GM19240 (cell line): ENCODE data around the gene TAP2.

Source experiments
- DNase-seq: peaks from one replicate; pipeline ENCODE4 v3.0.0; 2011; ENCODE audit warnings: low spot score; ENCODE audit not compliant: insufficient read length

Gene TAP2

DNA sequence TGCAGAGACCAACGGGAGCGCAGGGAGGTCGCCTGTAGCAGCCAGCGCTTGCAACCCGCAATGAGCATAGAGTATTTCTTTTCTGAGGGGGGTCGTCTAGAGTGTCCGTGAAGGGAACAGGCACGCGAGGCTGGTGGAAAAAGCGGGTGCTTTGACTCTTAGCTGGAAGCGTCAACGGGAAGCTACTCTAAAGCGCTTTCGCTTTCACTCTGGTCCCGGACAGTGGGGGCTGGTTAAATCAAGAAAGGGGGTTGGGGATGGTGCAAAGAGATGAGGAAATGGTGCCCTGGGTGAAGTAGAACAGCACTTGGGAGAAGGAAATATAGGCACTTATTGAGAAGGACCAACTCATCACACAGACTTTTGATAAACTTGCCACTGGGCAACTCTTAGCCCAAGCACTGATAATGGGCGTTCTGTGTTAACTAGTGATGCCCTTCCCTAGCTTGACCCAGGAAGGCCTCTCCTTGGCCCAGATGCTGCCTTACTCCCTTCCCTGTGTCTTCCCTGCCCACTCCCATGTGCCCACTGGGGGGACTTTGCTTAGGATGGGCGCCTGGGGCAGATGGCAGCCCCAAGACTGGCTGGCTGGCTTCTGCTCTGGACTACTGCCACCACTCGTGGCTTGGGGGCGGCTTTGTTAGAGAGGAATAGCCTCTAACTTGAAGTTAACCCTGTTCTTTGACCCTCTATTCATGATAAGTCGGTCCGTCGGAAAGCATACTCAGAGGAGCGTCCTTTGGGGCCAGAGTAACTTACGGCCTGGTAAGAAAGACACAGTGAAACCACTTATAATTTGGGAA is 16.0 kb upstream of the TAP2 start:
- no peak for DNase-seq

DNA sequence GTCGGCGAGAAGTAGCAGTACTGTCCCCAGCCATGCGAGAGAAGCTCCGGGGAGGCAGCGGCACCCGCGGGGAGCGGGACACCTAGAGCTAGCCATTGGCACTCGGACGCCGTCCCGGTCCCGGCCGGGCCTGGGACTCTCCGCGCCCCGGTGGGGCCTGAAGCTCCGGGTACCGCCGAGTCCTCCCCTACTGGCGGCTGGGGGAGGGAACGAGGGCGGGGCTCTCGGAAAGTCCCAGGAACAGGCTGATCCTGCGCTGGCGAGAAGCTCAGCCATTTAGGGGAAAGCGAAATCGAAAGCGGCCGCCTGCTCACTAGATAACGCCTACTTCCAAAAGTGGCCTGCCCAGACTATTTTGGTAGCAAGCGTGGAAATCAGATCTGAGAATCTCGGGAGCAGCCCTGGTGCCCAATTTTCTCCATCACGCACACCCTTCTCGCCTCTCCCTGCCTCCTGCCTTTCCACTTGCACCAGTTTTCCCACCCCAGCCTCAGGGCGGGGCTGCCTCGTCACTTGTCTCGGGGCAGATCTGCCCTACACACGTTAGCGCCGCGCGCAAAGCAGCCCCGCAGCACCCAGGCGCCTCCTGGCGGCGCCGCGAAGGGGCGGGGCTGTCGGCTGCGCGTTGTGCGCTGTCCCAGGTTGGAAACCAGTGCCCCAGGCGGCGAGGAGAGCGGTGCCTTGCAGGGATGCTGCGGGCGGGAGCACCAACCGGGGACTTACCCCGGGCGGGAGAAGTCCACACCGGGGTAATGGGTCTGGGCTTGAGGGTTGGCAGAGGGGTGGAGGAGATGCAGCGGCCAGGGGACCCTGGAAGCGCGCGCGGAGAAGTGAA is 15.2 kb upstream of the TAP2 start, which contains the start of the genes PSMB9 and TAP1:
Gene PSMB9, plus strand, starts transcription at position 652 of the 835 bp plus-strand sequence. Its CDS starts 38 bp downstream, at position 690.
Gene TAP1, minus strand, starts transcription at position 164 of the 835 bp plus-strand sequence. Its CDS starts 68 bp downstream, at position 96.
- peak; percentile 57 for DNase-seq

DNA sequence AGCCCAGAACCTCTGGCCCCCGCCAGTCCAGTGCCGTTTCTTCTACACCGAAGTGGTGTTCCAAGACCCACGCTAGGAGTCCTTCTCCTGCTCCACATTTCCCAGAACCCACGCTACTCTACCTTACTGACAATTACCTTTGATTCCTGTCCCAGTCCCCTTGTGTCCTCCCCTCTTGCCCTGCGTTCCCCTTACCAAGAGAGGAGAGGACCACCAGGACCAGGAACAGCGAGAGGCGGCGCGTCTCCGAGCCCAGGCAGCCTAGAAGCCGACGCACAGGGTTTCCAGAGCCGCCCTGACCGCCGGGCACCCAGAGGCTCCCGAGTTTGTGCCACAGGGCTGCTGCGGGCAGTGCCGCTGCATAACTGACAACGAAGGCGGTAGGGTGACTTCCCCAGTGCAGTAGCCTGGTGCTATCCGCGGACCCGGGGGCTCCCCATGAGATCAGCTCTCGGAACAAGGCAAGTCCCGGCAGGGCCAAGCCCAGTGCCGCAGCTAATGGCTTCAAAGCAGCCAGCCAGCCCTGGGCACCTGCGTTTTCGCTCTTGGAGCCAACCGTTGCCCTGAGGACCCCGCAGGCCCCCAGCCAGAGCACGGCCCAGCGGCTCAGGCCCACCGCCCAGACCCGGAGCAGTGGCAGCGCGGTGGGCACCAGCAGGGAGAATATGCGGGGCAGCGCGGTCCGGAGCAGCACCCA is 14.5 kb upstream of the TAP2 start:
- no peak for DNase-seq

DNA sequence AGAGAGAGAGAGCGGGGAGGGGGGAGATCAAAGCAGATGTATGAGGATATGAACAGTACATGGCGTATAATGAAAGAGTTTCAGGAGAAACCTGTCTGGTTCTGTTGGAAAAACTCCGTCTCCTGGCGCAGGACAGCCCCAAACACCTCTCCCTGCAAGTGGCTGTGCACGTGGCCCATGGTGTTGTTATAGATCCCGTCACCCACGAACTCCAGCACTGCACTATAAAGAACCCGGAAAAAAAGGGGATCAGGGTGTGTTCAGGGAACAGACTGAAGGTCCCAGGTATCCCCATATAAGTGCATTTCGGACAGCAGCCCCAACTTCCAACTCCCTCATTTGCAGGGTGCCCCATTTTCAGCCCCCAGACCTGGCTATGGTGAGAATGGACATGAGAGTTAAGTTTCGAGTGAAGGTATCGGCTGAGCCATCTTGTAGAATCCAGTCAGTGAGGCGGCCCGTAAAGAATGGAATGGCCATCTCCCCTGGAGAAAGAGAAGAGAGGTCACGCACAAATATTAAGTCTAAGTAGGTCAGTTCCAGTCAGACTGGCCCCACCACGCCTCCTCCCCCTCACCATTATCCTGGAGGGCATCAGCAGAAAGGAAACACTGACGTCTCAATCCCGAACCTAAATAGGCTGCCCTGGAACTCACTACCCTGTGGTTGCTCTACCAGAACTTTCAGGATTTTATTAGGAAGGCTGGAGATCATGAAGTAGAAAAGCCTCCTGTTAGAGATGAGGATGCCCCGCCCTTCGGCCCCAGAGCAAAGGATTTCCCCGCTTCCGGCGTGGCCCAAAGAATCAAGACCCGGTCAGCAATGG is 13.7 kb upstream of the TAP2 start:
- no peak for DNase-seq

DNA sequence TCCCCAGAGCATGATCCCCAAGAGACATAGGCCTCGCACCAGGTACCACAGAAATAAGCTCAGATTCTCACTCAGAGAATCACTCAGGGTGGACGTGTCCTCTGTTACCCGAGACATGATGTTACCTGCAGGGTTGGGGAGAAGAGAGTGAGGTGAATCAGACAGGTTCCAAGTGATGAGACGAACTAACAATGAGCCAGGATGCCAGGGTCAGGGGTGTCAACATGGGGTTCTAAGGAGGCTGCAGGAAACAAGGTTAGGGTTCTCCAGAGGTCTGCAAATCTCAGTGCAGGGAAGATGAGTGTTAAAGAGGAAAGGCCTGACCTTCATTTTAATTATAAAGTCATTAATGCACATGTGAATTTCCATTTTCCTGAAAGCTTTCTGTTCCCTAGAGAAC is 12.5 kb upstream of the TAP2 start:
- DNase-seq, result no peak

DNA sequence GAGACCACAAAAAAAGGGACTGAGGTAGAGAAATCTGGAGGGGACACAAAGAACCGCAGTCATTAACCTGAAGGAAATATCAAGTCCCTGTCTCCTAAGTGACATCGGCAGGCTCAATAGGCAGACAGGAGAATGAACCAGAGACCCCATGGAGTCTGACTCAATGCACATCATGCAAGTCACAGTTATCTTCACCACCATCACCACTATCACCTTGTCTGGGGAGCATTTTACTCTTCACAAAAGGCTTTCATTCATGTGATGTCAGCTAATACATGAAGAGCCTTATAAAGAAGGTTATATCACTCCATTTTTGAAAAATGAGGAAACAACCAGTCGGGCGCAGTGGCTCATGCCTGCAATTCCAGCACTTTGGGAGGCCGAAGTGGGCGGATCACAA is 10.6 kb upstream of the TAP2 start:
- DNase-seq, result no peak

DNA sequence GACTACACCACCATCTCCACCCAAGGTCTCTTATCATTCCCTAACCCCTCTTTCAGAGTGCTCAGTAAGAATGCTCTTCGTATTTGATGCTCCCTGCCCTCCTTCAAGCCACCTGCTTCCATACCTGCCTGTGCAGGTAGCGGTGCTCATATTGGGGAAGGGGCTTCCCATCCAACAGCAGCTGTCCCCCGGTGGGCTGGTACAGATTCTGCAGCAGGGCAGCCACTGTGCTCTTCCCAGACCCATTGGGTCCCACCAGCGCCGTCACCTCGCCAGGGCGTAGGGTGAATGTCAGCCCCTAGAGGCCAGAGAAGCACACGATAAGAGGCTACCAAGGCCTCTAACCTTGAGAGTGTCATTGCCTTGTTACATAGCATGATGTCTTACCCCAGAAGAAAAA is 9.3 kb upstream of the TAP2 start:
- DNase-seq, result no peak

DNA sequence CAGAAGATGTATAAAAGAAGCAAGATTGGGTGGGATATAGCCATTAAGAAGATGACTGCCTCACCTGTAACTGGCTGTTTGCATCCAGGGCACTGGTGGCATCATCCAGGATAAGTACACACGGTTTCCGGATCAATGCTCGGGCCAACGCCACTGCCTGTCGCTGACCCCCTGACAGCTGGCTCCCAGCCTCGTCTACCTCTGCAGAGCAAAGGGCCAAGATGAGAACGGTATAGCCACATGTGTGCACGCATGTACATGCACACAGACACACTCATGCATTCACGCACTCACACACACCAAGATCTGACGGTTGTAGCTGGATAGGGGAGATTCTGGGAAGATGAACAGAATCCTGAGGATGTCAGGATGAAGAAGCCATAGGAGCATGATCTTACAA is 8.5 kb upstream of the TAP2 start:
- no peak for DNase-seq

DNA sequence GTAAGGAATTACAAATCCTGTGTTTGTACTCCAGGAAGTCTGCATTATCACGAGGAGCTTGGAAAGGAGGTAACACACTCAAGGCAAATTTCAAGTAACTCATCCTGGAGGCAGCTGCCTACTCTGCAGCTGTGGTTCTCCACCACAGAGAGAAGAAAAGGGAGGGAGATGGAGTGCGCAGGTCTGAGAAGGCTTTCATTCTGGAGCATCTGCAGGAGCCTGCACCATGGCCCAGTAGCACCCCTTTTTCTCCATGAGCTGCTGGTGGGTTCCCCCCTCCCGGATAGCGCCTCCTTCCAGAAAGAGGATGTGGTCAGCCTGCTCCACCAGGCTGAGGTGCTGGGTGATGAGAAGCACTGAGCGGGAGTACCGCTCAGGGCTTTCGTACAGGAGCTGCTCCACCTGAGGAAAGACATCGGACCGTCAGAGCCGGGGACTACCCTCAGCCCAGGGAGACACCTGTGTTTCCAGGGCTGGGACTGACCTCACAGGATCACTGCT is 6.9 kb upstream of the TAP2 start:
- no peak for DNase-seq

DNA sequence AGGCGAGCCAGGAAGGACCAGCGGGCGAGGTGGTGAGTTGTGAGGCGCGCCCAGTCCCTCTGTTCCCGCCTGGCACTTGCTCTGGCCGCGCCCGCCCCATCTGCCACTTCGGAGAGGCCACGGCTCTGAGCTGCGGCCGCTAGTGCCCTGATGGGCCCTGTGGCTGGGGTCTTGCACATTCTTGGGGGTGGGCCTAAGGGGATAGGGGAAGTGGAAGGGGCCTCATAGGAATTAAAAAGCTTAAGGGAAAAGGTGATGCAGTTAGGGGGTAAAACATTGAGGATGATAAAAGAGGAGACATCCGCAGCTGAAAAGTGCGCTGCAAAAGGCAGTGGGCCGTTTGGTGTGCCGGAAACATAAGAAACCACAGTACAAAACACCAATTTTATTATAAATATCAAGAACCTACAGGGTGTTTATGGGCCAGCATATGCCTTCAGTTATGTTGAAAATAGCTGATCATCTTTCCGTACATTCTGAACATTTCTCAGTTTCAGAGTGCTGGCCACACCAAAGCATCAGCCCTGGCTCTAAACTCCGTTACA is 6.4 kb upstream of the TAP2 start:
- no peak for DNase-seq

DNA sequence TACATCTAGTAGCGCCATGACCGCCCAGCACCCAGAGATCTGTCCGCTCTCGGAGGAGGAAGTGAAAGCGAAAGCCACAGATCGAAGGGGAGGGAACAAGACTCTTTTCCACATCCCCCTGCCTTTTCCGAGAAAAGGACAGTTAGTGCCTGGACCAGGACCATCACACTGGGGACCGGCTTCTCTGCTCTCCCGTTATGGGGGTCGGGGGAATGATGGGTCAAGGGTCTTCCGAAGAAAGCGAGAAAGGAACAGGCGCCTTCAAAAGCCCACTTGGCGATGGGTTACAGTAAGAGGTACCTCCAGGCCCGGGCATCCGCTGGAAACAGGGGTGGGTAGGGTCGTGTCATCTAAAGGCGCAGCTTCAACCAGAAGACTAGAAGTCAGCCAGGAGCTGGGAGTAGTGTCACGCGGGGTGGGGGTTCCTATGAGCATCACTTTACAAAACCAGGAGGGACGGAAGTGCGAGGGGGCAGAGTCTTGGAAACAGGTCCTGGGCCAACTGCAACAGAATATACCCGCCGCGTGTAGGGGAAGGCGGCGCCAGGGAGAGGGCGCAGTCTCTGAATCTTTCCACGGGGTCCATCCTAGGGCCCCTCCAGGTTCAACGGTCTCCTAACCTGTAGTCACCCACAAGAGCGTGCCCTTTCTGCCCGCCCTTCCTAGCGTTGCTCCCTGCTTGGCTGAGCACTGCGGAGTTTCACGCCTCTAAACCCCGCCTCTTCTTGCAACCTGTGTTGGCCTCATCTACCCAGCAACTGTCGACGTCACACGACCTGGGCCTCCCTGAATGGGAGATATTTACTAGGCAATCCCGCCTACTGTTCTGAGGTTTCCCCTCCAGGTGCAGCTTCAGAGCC is 5.7 kb upstream of the TAP2 start, which contains the start of gene PSMB8:
Gene PSMB8, minus strand, starts transcription at position 69 of the 860 bp plus-strand sequence. Its CDS starts 51 bp downstream, at position 18.
- DNase-seq, result peak; percentile 63

DNA sequence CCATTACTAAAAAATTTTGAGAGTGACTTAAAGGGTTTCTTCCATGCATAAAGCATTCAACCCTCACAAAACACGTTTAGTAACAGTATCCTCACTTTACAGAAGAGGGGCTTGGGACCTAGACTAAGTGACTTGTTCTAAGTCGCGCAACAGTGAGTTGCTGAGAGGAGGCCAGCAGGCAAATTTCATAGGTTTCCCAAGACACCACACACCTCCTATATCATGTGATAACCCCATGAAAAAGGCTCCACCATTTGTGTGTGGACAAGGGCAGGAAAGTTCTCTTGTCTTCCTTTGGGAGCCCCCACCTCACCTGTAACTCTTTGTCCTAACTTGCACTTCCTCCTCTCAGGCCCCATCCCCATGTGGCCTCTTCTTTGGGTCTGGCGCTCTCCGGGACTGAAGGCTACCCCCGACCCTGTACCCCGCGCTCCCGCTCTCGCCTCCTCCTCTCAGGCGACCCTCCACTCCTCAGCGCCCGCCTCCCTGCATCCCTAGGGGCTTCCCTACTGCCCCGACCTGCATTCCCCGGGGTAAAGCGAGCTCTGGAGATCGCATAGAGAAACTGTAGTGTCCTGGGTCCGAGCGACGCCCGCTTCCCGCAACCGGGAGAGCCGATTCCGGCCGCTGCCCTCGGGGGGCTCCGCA is 4.9 kb upstream of the TAP2 start:
- no peak for DNase-seq

DNA sequence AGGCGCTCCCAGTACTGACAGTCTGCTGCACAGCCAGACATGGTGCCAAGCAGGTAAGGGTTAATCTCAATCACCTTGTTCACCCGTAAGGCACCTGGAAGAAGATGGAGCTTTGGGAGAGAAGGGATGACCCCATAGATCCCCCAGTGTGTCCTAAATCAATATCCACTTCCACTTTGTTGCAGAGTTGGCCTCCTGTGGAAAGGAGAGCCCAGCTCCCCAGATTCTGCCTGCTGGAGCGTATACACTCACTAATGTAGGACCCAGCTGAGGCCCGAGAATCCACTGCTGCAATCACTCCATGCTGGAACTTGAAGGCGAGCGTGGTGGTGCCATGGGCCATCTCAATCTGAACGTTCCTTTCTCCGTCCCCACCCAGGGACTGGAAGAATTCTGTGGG is 4.2 kb upstream of the TAP2 start:
- no peak for DNase-seq

DNA sequence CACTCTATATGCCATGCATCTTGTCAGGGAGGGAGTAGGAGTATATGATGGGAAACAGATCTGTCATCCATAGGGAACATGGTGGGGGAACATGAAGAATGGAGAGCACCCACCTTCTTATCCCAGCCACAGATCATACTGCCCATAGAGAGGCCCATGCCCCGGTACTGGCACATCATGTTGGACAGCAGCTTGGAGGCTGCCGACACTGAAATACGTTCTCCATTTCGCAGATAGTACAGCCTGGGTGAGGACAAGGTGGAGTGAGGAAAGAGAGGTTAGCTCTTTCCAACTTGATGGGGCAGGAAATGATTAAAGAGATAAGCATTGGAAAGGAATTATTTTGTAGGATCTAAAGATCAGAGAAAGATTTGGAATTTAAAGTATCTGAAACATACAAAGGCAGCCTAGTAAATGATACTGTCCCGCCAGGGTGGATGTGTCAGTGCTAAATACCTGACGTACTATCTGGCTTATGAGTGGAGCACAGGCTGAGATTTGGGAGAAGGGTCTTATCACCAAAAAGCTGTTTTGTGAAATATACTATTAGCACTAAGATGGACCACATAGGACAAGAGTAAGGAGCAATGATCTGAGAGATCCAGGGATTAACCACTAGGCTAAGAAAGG is 3.6 kb upstream of the TAP2 start:
- no peak for DNase-seq

DNA sequence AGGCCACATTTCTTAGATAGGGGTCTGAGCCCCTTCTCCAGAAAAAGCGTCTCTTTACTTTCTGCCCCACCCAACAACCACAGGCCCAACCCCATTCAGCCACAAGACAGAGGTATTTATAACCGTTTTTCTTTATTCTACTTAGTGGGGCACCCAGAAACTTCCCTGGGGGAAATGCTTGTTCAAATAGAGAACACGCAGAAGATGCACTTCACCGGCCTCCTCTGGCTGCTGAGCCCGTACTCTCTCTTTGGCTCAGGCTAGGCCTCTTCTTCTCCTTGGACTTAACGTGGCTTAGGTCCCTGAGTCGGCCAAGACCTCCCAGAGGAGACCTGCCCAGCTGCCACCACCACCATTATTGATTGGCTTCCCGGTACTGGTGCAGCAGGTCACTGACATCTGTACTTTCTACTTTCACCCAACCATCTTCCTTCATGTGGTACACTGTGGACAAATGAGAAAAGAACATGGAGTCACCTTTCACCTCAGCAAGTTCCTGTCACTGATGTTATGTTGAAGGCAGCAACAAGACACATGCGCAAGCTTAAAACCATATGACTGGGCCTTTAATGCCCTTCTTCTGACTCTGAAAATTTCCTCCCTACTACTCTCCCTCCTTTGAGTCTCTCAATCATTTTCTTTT is 2.2 kb upstream of the TAP2 start:
- DNase-seq, result no peak

DNA sequence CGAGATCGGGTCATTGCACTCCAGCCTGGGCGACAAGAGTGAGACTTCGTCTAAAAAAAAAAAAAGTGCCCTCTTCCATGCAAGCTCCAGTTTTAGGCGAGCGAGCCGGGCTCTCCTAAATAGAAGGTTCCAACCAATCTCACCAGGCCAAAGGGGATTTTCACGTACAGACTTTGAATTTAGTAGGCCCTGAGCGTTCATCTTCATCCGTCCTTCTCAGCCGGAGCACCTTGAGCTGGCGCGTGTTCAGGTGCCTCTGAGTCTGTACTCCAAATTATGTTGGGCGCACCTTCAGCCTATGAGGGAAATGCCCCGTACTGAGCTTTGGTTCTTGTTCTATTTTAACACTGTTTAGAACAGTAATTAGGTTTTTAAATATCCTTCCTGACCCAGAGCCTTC is 817 bp upstream of the TAP2 start:
- no peak for DNase-seq

DNA sequence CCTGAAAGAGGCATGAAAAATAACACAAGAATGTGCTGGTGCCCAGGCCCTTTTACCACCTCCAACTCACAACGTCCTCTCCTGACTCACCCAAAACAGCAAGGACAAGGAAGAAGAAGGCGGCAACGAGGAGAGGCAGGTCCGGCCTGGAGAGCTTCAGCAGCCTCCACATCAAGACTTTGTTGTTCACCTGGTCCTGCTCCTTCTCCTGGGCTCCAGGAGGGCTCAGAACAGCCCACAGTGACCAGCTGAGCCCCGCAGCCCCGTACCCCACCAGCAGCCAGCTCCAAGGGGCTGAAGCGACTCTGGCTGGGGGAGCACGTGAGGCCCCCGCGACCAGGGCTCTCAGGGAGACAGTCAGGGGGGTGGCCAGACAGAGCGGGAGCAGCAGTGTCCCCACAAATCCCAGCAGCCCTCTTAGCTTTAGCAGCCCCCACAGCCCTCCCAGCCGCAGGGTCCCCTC is 857 bp downstream of the TAP2 start:
- DNase-seq, result no peak

DNA sequence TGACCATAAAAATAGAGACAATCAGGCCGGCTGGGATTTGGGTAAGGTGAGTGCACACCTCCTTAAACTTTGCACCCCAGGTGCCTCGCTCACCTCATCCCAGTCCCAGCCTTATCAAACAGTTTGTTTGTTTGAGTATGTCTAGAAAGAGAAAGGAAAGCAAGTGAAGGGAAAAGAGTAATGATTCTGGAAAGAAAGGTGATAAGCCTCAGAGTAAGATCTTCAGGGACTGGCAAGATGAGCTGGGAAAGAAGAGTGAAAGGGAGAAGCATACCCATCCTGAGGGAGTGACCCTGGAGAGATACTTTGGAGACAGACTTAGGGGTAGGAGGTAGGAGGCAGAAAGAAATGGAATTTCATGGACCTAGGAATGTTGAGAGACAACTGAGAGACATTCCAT is 1.7 kb downstream of the TAP2 start:
- no peak for DNase-seq
